Sigmoid colon (tissue), 7 donors: ENCODE data around the gene STPG1. TPM values are rescaled to one million over a fixed set of nuclear protein-coding genes. Genes with fewer than 3 reads are reported as not detected.

Experiments
- DNase-seq: peaks from one replicate; pipeline ENCODE4 v3.0.0-alpha.2; 2019
- H3K27ac ChIP-seq, 4 donors: fragments of 200-600 bp; sonication (generic); one replicate each; pipeline ENCODE4 v1.5.1; 2016 to 2019; ENCODE audit warnings: mild to moderate bottlenecking in 1 of 4
- H3K27me3 ChIP-seq, 3 donors: fragments of 200-600 bp; sonication (generic); one replicate each; pipeline ENCODE4 v1.5.1; 2019; ENCODE audit warnings: mild to moderate bottlenecking in 1 of 3
- H3K36me3 ChIP-seq, 4 donors: fragments of 200-600 bp; sonication (generic); one replicate each; pipeline ENCODE4 v1.5.1; 2016 to 2019
- H3K4me1 ChIP-seq, 4 donors: fragments of 200-600 bp; sonication (generic); one replicate each; pipeline ENCODE4 v1.5.1; 2017 to 2019
- H3K4me3 ChIP-seq, 4 donors: fragments of 200-600 bp; sonication (generic); one replicate each; pipeline ENCODE4 v1.5.1; 2017 to 2019; ENCODE audit warnings: mild to moderate bottlenecking in 2 of 4, moderate library complexity in 1 of 4
- H3K9me3 ChIP-seq, 4 donors: fragments of 200-600 bp in 3 of 4; sonication (generic) in 3 of 4; one replicate each; pipeline versions ENCODE4 v1.5.1 to v1.6.1; 2013 to 2019
- CTCF ChIP-seq, 4 experiments: fragments of 450-650 bp in 3 of 4; fragments of 200-600 bp in 1 of 4; IDR thresholded peaks; one replicate each; pipeline ENCODE4 v1.5.1; 2016 to 2019; ENCODE audit warnings: antibody characterized with exemption in 4 of 4, mild to moderate bottlenecking in 3 of 4, moderate library complexity in 2 of 4
- EP300 ChIP-seq, 4 donors: sonication (generic); formaldehyde crosslinking; IDR thresholded peaks; one replicate each; pipeline ENCODE4 v1.6.1; 2017; ENCODE audit warnings: antibody characterized with exemption in 4 of 4
- POLR2A ChIP-seq, 2 donors: fragments of 450-650 bp; IDR thresholded peaks; one replicate each; pipeline ENCODE4 v1.6.1; 2016; ENCODE audit warnings: antibody characterized with exemption in 2 of 2, mild to moderate bottlenecking in 2 of 2, moderate library complexity in 2 of 2
- POLR2AphosphoS5 ChIP-seq, 4 donors: sonication (generic); formaldehyde crosslinking; IDR thresholded peaks; one replicate each; pipeline ENCODE4 v1.6.1; 2017; ENCODE audit warnings: antibody characterized with exemption in 4 of 4
- WGBS, 2 donors: extraction: QIAGEN DNeasy Blood & Tissue Kit; methylation state at CpG; one replicate each; pipeline ENCODE4 v1.1.7; 2013; 5-methylcytosine and 5-hydroxymethylcytosine counted together
- intact Hi-C: fragments of 100-400 bp; cut with DNase I; formaldehyde crosslinking; loops from one replicate; pipeline ENCODE4 v1.15.1; 2023
- polyA plus RNA-seq, 3 donors: library from polyadenylated mRNA; stranded (reverse); fragments of 200-250 nt; gene quantifications; one replicate each; pipeline ENCODE4 v1.2.3, GENCODE V29; 2013
- total RNA-seq, 4 donors: library from RNA; depleted of rRNA; stranded (reverse); fragments of >200 nt; gene quantifications; one replicate each; pipeline ENCODE4 v1.1.0, GENCODE V29; 2016
- donor health status: healthy with polysubstance abuse.
- donor health status: Bipolar disorder and iron deficiency.
- donor health status: healthy.

STPG1 gene
- total and polyA plus RNA-seq, 7 donors = 2.3 to 12.7 (median 4.6) TPM

- no peaks in the 10 kb centered on the region for H3K36me3 ChIP-seq
- no peaks in the 10 kb centered on the region for H3K4me1 ChIP-seq
- WGBS, 2 donors = 89 to 95% methylated on average over 1 of the region's 1 CpG
- no peak for DNase-seq
- peaks cover 0 to 4% (median 0%) of the 10 kb centered on the region in 4 donors for H3K9me3 ChIP-seq
- TF ChIP-seq EP300 (IDR thresholded peaks at IDR 0.05) (no peak), POLR2AphosphoS5 (IDR thresholded peaks at IDR 0.05) (no peak), CTCF (IDR thresholded peaks at IDR 0.05) (no peak), POLR2A (IDR thresholded peaks at IDR 0.05) (no peak)
- H3K27ac ChIP-seq = no peak overlapping the region
- intact Hi-C loops = no loop called here
- no peaks in the 10 kb centered on the region for H3K27me3 ChIP-seq
- no peak overlapping the region for H3K4me3 ChIP-seq
Observed at GRCh38 chr1:24406788-24407187, 6.8 kb downstream of the STPG1 start.

- no peaks in the 10 kb centered on the region for H3K4me1 ChIP-seq
- TF ChIP-seq POLR2A (IDR thresholded peaks at IDR 0.05) (no peak), CTCF (IDR thresholded peaks at IDR 0.05) (no peak), POLR2AphosphoS5 (IDR thresholded peaks at IDR 0.05) (no peak), EP300 (IDR thresholded peaks at IDR 0.05) (no peak)
- 93 to 94% methylated on average over 4 of the region's 4 CpGs for WGBS, 2 donors
- peaks cover 0 to 4% (median 0%) of the 10 kb centered on the region in 4 donors for H3K9me3 ChIP-seq
- no peak overlapping the region for H3K27ac ChIP-seq
- no peak for DNase-seq
- no peak overlapping the region for H3K4me3 ChIP-seq
- peaks cover 0 to 16% (median 0%) of the 10 kb centered on the region in 4 donors for H3K36me3 ChIP-seq
- no peaks in the 10 kb centered on the region for H3K27me3 ChIP-seq
- intact Hi-C loops = no loop called here
Observed at GRCh38 chr1:24403806-24404205, 9.8 kb downstream of the STPG1 start.

GRCh38 chr1:24400065-24400464 is 13.5 kb downstream of the STPG1 start:
- Histone ChIP-seq H3K4me3 (no peak overlapping the region), H3K9me3 (no peaks in the 10 kb centered on the region), H3K36me3 (peaks cover 0 to 16% (median 0%) of the 10 kb centered on the region in 4 donors), H3K27ac (no peak overlapping the region), H3K4me1 (no peaks in the 10 kb centered on the region), H3K27me3 (no peaks in the 10 kb centered on the region)
- WGBS, 2 donors = 68 to 75% methylated on average over 1 of the region's 1 CpG
- no peak for TF ChIP-seq EP300 (IDR thresholded peaks at IDR 0.05)
- TF ChIP-seq POLR2AphosphoS5 (IDR thresholded peaks at IDR 0.05) = no peak
- TF ChIP-seq CTCF (IDR thresholded peaks at IDR 0.05) = no peak
- TF ChIP-seq POLR2A (IDR thresholded peaks at IDR 0.05) = no peak
- intact Hi-C loops = no loop called here
- DNase-seq = no peak

GRCh38 chr1:24393892-24394291 is 19.7 kb downstream of the STPG1 start:
- peaks cover 3 to 27% (median 24%) of the 10 kb centered on the region in 4 donors for H3K4me1 ChIP-seq
- TF ChIP-seq CTCF (IDR thresholded peaks at IDR 0.05) = no peak
- TF ChIP-seq POLR2AphosphoS5 (IDR thresholded peaks at IDR 0.05) = no peak
- no peak for TF ChIP-seq EP300 (IDR thresholded peaks at IDR 0.05)
- no peak for DNase-seq
- intact Hi-C loops = loop anchor here (2.0 kb wide), 1 partner anchor 99 kb away; no protein-coding TSS in a partner anchor
- no peaks in the 10 kb centered on the region for H3K9me3 ChIP-seq
- 81 to 91% methylated on average over 6 of the region's 6 CpGs for WGBS, 2 donors
- peak overlapping the region in 3 of 4 donors; percentile 26 to 83 (median 37) for H3K27ac ChIP-seq
- no peak overlapping the region for H3K4me3 ChIP-seq
- H3K27me3 ChIP-seq = no peaks in the 10 kb centered on the region
- no peaks in the 10 kb centered on the region for H3K36me3 ChIP-seq
